HUES48 (cell line): ENCODE data around the gene NHS.

Source experiments
- H3K27ac ChIP-seq: one replicate; pipeline ENCODE4 v1.7.0; 2013; ENCODE audit warnings: low read depth, low read length, inconsistent platforms
- H3K27me3 ChIP-seq: 2 replicates; pipeline ENCODE4 v1.6.1; 2013; ENCODE audit warnings: mild to moderate bottlenecking, low read length; ENCODE audit not compliant: control insufficient read depth, insufficient read depth
- H3K36me3 ChIP-seq: 2 replicates; pipeline ENCODE4 v1.6.1; 2013; ENCODE audit warnings: low read length; ENCODE audit not compliant: control insufficient read depth, insufficient read depth
- H3K4me1 ChIP-seq: 2 replicates; pipeline ENCODE4 v1.6.1; 2013; ENCODE audit warnings: mild to moderate bottlenecking, low read length; ENCODE audit not compliant: control insufficient read depth, insufficient read depth
- H3K4me3 ChIP-seq: 2 replicates; pipeline ENCODE4 v1.5.1; 2013; ENCODE audit warnings: mild to moderate bottlenecking, low read depth, low read length
- H3K9ac ChIP-seq: 2 replicates; pipeline ENCODE4 v1.6.1; 2013; ENCODE audit warnings: mild to moderate bottlenecking, low read depth, low read length, moderate library complexity
- H3K9me3 ChIP-seq: 2 replicates; pipeline ENCODE4 v1.6.1; 2013; ENCODE audit warnings: low read length; ENCODE audit not compliant: control insufficient read depth, insufficient read depth

Gene NHS

DNA sequence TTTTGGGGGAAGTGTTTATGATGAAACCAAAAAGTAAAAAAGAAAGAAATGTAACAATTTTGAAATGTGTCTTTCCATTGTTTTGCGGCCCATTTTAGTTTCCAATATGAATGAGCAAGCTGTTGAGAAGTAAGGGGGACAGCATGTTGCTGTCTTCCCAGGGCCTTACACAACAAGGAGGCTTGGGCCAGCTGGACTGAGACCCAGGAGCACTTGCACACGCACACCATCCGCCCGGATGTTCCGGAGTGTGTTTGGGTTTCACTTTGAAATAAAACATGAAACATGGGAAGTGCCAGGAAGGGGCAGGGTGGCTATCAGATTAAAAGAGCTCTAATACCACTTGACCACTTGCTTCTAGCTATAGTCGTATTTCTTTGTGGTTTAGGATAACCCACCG is 144.4 kb downstream of the NHS start:
- Histone ChIP-seq H3K27me3 (no peaks in the 10 kb centered on the region; the same call in 1 of the 2 replicates), H3K4me3 (no peak overlapping the region)

DNA sequence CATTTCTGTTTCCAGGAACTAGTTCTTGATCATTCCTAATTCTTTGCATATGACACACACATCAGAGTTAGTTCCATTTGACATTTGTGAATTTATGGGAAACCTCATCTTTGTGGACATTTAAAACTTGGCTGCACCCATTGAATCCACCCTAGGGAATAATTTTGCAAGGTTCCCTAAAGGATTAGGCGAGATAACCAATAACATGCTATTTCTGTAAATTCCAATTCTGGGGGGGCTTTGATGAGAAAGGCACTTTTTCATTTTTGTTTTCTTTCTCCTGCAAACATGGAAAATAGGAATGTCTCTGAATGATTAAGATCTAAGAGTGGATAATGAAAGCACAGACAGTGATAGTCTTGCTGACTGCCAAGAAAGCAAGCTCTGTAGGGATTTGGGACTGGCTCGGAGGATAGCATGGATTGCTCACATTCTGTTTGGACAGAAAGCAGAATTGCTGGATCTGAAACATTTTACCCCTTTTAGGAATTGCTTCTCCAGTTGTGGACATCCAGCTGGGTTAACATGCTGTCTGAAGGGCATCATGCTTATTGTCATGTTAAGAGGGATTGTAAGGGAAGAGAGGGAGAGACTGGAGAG is 145.1 kb downstream of the NHS start:
- Histone ChIP-seq H3K27ac (no peak overlapping the region), H3K36me3 (no peaks in the 10 kb centered on the region), H3K9ac (no peak overlapping the region), H3K4me1 (peaks cover 30% of the 10 kb centered on the region), H3K9me3 (no peaks in the 10 kb centered on the region), H3K27me3 (no peaks in the 10 kb centered on the region; the same call in 1 of the 2 replicates), H3K4me3 (no peak overlapping the region; the same call in 1 of the 2 replicates)

More for the DNA sequence above, 144.4 kb downstream of the NHS start:
- H3K36me3 ChIP-seq: no peaks in the 10 kb centered on the region
- no peaks in the 10 kb centered on the region for H3K9me3 ChIP-seq
- no peak overlapping the region for H3K27ac ChIP-seq
- H3K9ac ChIP-seq: no peak overlapping the region
- H3K4me1 ChIP-seq: peaks cover 30% of the 10 kb centered on the region

DNA sequence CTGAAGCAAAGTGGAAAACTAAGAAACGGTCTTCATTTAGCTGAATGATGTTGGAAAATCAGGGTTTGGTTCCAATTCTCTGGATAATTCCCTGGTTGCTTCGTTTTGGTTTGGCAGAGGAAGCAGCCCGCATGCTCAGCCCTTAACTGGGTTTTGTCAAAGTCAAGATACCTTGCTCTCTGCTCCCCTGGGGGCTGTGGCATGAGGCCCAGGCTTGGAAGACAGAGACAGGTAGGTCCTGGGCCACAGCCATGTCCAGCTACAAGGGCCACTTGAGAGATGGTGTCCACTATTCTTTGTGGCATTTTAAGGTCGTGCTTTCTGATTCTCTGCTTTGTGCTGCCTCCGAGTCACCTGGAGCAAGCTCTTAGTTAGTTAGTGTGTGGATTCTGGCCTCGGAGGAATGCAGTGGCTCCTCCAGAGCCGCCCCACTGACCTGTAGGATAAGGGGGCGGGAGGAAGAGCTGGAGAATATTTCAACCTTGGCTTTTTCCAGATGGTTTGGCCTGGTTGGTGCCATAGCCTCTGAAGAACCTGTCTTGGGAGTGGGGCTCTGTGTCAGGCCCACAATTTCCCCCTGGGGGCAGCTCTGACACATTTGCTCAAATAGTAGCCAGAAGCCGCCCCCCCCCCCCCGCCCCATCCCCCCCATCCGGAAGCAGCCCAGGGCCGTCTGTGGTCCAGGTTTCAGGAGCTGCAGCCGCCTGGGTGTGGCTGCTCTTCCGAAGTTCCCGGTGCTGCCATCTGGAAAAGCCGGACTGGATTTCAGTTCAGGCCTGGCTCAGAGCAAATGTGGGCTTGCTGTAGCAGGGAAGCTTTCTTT is 147.1 kb downstream of the NHS start:
- no peak overlapping the region for H3K27ac ChIP-seq
- H3K9me3 ChIP-seq: no peaks in the 10 kb centered on the region
- H3K36me3 ChIP-seq: no peaks in the 10 kb centered on the region
- H3K4me1 ChIP-seq: peaks cover 33% of the 10 kb centered on the region
- H3K4me3 ChIP-seq: no peak overlapping the region
- H3K27me3 ChIP-seq: no peaks in the 10 kb centered on the region; the same call in 1 of the 2 replicates
- no peak overlapping the region for H3K9ac ChIP-seq

DNA sequence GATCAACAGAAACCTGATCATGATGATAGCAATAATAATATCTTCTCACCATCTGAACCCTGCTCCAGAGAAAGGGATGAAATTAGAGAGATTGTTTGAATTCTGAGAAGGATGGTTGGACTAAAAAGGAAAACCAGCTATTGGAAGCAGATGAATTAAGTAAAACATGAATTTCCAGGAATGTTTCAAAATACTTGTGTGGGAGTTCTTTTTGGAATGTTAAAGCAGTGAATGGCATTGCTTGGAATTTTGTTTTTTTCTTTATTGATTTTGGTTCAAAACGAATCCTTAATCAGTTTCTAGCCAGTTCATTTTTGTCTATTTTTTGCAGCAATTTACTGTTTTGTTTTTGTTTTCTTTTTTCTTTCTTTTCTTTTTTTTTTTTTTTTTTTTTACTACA is 150.3 kb downstream of the NHS start:
- no peak overlapping the region for H3K9ac ChIP-seq
- no peak overlapping the region for H3K27ac ChIP-seq
- peaks cover 33% of the 10 kb centered on the region for H3K4me1 ChIP-seq
- H3K27me3 ChIP-seq: no peaks in the 10 kb centered on the region
- no peaks in the 10 kb centered on the region for H3K9me3 ChIP-seq
- no peak overlapping the region for H3K4me3 ChIP-seq
- H3K36me3 ChIP-seq: no peaks in the 10 kb centered on the region

DNA sequence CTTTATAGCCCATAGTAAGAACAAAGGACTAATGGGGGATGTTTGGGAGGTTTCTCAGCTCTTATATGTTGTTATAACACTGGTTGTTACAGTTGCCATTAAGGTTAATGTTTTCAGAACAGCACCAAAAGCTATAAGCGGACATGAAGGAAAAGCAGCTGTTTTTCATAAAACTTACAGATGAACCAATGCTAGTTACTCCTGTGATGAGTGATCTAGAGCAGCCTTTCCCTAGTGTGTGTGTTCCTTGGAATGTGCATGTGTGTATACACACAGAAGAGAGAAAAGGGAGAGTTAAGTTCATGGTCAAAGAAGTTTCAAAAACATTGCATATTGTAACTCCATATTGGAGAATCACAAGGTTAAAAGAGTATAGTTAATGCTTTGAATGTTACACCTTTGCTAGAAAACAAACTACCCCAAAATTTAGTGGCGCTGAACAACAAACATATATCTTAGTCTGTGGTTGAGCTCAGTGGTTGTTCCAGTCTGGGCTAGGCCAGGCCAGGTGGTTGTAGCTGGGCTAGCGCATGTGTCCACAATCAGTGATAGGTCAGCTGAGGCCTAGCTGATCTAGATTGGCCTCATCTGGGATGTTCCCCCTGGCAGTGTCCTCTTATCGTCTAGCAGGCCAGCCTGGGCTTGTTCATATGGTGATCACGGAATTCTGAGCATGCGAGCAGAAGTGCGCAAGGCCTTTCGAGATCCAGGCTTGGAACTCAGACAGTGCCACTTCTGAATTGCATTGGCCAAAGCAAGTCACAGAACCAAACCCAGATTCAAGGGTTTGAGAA is 151.0 kb downstream of the NHS start:
- Histone ChIP-seq H3K27ac (no peak overlapping the region), H3K36me3 (no peaks in the 10 kb centered on the region), H3K9ac (no peak overlapping the region), H3K4me1 (peaks cover 32% of the 10 kb centered on the region), H3K9me3 (no peaks in the 10 kb centered on the region), H3K4me3 (no peak overlapping the region), H3K27me3 (no peaks in the 10 kb centered on the region)

DNA sequence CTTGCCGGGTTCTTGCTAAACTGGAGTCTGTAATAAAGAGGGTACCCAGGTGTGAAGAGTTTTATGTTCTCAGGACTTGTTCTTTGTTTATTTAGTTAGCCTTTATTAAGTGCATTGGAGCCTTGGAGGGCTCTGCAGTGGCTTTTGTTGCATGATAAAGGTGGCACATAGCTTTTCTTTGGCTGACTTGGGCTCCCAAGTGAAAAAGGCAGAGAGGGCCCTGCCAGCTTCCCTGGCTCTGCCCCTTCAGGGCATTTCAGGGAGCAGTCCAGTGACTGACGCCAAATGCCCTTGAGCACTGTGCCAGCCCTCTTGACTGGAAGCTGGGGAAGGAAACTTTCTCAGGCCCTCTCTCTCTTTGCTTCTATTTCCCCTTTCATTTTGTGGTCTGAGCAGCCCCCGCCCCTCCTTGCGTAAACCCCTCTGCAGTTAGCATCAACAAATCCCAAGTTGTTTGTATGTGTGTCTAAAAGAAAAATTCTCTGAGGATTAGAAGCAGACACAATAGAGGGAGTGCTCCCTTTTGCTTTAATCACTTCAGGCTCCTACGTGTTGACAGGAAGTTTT is 152.2 kb downstream of the NHS start:
- Histone ChIP-seq H3K4me3 (no peak overlapping the region), H3K9ac (no peak overlapping the region), H3K4me1 (peaks cover 31% of the 10 kb centered on the region), H3K36me3 (no peaks in the 10 kb centered on the region), H3K27ac (no peak overlapping the region), H3K27me3 (peaks cover 3% of the 10 kb centered on the region; the same call in 1 of the 2 replicates), H3K9me3 (no peaks in the 10 kb centered on the region)

DNA sequence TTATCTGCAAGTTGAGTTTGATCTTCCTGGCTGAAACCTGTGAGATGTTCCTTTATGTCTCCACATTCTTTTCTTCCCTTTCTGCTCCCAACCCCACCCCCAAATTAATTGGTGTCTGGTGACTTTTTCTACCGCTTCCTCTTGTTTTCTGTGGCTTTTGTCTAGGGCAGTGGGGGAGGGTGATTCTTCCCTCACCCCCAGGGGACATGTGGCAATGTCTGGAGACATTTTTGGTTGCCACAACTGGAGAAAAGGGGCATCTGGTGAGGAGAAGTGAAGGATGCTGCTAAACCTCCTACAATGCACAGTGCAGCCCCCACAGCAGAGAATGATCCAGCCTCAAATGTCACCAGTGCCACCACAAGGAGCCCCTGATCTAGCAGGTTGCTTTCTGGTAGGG is 152.9 kb downstream of the NHS start:
- Histone ChIP-seq H3K27me3 (peaks cover 3% of the 10 kb centered on the region; the same call in 1 of the 2 replicates), H3K9me3 (no peaks in the 10 kb centered on the region), H3K4me1 (peaks cover 31% of the 10 kb centered on the region), H3K36me3 (no peaks in the 10 kb centered on the region), H3K4me3 (no peak overlapping the region), H3K9ac (no peak overlapping the region), H3K27ac (no peak overlapping the region)

DNA sequence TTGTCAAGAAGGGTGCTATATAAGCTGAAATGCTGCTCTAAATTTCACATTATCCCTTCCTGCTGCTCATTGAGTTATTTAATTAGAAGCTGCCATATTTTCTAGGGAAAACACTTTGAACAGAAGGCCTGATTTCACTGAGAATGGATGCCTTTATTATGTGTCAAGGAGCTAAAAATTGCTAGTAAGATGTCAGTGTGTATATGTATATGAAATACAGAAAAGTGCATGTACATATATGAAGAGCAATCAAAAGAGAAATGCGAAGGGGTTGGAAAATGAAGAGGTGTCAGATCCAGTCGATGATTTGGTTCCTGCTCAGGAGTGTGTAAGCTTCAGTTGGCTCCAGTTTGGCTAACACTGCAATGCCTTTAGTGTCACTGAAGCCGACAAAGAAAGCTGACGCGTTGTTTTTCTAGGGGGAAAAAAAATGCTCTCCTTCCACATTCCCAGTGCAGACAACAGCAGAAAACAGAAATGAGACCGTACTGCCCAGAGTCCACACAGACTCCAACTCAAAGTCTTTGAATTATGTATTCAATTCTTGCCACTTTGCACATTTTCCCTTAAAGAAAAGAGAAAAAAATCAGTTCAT is 154.2 kb downstream of the NHS start:
- H3K4me3 ChIP-seq: no peak overlapping the region
- H3K9ac ChIP-seq: no peak overlapping the region
- H3K9me3 ChIP-seq: no peaks in the 10 kb centered on the region
- H3K27ac ChIP-seq: no peak overlapping the region
- peaks cover 3% of the 10 kb centered on the region; the same call in 1 of the 2 replicates for H3K27me3 ChIP-seq
- H3K4me1 ChIP-seq: peaks cover 31% of the 10 kb centered on the region
- no peaks in the 10 kb centered on the region for H3K36me3 ChIP-seq

DNA sequence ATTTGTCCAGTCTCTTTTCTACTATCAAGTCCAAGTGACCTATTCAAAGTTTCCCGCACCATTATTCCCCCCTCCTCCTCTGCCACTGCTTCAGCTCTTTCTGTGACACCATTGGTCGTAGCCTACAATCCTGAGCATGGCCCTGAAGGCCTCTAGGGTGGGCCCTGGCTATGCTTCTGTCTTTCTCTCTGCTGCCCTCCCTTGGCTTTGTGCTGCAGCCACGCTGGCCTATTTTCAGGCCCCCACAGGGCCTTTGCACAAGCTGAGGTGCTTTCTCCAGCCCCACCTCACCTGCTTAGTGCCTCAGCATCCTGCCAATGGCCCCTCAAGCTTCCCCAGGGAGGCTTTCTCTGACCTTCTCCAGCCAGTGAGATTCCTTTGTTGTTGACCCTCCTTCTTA is 156.5 kb downstream of the NHS start:
- H3K9ac ChIP-seq: no peak overlapping the region
- no peaks in the 10 kb centered on the region for H3K9me3 ChIP-seq
- peaks cover 31% of the 10 kb centered on the region for H3K4me1 ChIP-seq
- no peak overlapping the region for H3K4me3 ChIP-seq
- H3K27me3 ChIP-seq: peaks cover 3% of the 10 kb centered on the region
- H3K36me3 ChIP-seq: no peaks in the 10 kb centered on the region
- no peak overlapping the region for H3K27ac ChIP-seq

DNA sequence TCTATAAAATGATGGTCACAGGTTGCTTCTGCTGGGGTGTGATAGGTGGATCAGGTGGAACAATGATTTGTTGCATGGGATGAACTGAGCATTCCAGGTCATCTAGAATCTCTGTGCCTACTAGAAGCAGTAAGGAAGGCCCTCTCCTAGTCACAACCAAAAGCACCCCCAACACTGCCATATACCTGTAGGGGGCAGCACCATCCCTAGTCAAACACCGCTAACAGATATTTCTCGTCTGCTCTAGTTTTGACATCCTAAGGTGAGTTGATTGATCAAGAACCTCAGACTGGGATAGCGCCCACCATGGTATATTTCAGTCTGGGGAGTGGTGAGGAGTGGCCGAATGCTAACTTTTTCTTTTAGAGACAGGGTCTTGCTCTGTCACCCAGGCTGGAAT is 160.2 kb downstream of the NHS start:
- Histone ChIP-seq H3K9ac (no peak overlapping the region), H3K27ac (no peak overlapping the region), H3K4me3 (no peak overlapping the region), H3K27me3 (peaks cover 3% of the 10 kb centered on the region), H3K9me3 (no peaks in the 10 kb centered on the region), H3K4me1 (peaks cover 24% of the 10 kb centered on the region), H3K36me3 (no peaks in the 10 kb centered on the region)
